ENCODE results near the gene KLF15. TPM values are rescaled to one million over a fixed set of nuclear protein-coding genes. Genes with fewer than 3 reads are reported as not detected.

Gene KLF15
- total RNA-seq, 1 experiment from 2014 or later: 3.3 TPM

DNA sequence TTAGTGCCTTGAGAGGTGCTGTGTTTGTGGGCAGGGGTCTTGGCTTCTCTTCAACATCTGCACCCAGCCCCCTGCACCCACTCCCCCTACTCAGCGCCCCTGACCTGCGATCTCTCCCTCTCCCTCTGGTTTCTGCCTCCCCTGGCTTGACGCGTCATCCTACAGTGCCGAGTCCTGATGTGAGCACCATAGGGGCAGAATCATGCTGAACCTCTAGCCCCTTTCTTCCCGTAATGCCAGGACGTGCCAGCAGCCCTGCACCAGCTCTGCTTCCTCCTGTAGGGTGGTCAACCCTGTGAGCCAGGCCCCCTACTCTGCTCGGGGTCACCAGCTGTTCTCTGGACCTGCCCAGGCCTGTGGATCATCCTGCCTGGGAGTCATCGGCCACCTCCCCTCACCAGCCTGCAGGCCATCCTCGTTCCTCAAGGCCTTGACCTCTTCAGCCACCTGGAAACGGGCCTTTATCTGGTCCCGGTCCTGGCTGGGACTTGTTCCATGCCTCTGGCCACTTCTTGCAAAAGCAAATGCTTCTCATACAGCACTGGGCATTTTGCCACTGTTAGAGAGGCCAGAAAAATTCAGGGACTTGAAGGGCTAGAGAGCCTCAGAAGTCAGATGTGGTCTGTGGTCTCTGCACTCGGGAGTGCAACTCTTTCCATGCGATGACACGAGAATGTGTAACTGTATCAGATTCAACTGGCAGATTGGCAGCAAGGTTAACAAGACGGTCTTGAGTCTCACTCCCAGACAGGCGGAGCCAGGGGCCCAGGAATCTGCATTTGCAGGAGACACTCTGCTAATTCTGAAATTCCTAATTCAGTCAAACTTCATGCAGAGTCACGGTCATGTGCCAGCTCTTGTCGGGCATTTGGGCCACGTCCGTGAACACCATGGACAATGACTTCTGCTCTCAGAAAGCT, 16.7 kb upstream of the KLF15 start:
- Histone ChIP-seq H3K4me1 (ENCODE audit: control insufficient read depth in 1 of 2, insufficient read depth in 2 of 2, low read length in 2 of 2) (no peaks in the 10 kb centered on the region), H3K36me3 (ENCODE audit: control insufficient read depth in 1 of 2, insufficient read depth in 2 of 2, low read length in 2 of 2) (no peaks in the 10 kb centered on the region), H2AFZ (ENCODE audit: low read depth, low read length, poor library complexity, severe bottlenecking) (no peak overlapping the region), H3K27ac (ENCODE audit: low read depth, low read length) (no peak overlapping the region), H3K4me2 (ENCODE audit: low read length) (no peak overlapping the region), H3K4me3 (replicated peaks in 1 of 2; ENCODE audit: low read depth in 1 of 2, low read length in 2 of 2) (no peak overlapping the region), H3K9me2 (ENCODE audit: insufficient read depth) (no peaks in the 10 kb centered on the region), H3K27me3 (ENCODE audit: insufficient read depth, low read length) (no peaks in the 10 kb centered on the region), H3K9ac (ENCODE audit: low read length) (no peak overlapping the region), H3K9me3 (ENCODE audit: control insufficient read depth in 1 of 2, insufficient read depth in 1 of 2, low read depth in 1 of 2, low read length in 2 of 2) (no peaks in the 10 kb centered on the region), H4K20me1 (ENCODE audit: insufficient read depth) (no peaks in the 10 kb centered on the region), H3K79me2 (ENCODE audit: insufficient read depth, low read length) (no peaks in the 10 kb centered on the region)
- intact Hi-C loops (cut with micrococcal nuclease): no loop called here
- no peak for ATAC-seq
- POLR2A ChIA-PET: no interaction called here
- CTCF ChIA-PET: interaction anchor here (0.6 kb wide), 1 partner anchor 100 kb away, joined by 3 read pairs; no protein-coding TSS in a partner anchor
- TF ChIP-seq, protein P1, sequence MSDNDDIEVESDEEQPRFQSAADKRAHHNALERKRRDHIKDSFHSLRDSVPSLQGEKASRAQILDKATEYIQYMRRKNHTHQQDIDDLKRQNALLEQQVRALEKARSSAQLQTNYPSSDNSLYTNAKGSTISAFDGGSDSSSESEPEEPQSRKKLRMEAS (IDR thresholded peaks at IDR 0.05): no peak
- TF ChIP-seq SP1 (IDR thresholded peaks at IDR 0.05; ENCODE audit: low read depth): no peak
- no peak for TF ChIP-seq ZFX (IDR thresholded peaks at IDR 0.05)
- DNase-seq (ENCODE audit: low read depth, low spot score): no peak
- RAD21 ChIA-PET (ENCODE audit: low non-redundant PET in 1 of 2, low total read pairs in 2 of 2, uncharacterized antibody in 2 of 2, unreplicated experiment in 2 of 2): no interaction called here
- BruUV-seq (replicated peaks): no TSS peak

DNA sequence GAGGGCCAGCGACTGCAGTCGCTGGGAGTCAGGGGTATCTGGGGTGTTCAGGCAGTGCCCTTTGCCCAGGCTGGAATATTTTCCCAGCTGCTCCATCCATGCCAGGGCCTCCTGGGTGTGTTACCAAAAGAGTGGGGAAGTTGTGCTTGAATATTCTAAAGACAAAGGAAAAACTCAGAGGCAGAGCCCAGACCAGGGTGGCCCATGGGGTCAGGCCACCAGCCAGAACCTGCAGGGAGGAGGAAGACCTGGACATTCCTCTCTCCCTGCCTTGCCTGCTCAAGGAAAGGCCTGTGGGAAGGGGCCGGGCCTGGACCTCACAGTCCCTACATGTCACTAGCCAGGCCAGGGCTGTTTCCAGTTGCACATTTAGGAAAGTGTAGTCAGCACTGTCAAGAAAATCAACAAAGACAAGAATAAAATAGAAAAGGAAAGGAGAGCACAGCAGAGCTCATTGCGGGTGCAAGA, 16.0 kb upstream of the KLF15 start:
- Histone ChIP-seq H3K9me3 (ENCODE audit: control insufficient read depth in 1 of 2, insufficient read depth in 1 of 2, low read depth in 1 of 2, low read length in 2 of 2) (no peaks in the 10 kb centered on the region), H4K20me1 (ENCODE audit: insufficient read depth) (no peaks in the 10 kb centered on the region), H3K4me2 (ENCODE audit: low read length) (no peak overlapping the region), H3K4me1 (ENCODE audit: control insufficient read depth in 1 of 2, insufficient read depth in 2 of 2, low read length in 2 of 2) (no peaks in the 10 kb centered on the region), H3K27me3 (ENCODE audit: insufficient read depth, low read length) (no peaks in the 10 kb centered on the region), H3K9ac (ENCODE audit: low read length) (no peak overlapping the region), H3K36me3 (ENCODE audit: control insufficient read depth in 1 of 2, insufficient read depth in 2 of 2, low read length in 2 of 2) (no peaks in the 10 kb centered on the region), H3K27ac (ENCODE audit: low read depth, low read length) (no peak overlapping the region), H3K4me3 (replicated peaks in 1 of 2; ENCODE audit: low read depth in 1 of 2, low read length in 2 of 2) (no peak overlapping the region), H3K9me2 (ENCODE audit: insufficient read depth) (no peaks in the 10 kb centered on the region), H3K79me2 (ENCODE audit: insufficient read depth, low read length) (no peaks in the 10 kb centered on the region), H2AFZ (ENCODE audit: low read depth, low read length, poor library complexity, severe bottlenecking) (no peak overlapping the region)
- DNase-seq (ENCODE audit: low read depth, low spot score) (no peak), ATAC-seq (no peak)
- intact Hi-C loops (cut with micrococcal nuclease): no loop called here
- TF ChIP-seq POLR2A (IDR thresholded peaks at IDR 0.05; ENCODE audit: borderline replicate concordance, extremely low read depth, insufficient read depth, insufficient read length) (no peak), ZFX (IDR thresholded peaks at IDR 0.05) (no peak), CEBPB (IDR thresholded peaks at IDR 0.05; ENCODE audit: low read depth) (no peak), SP1 (IDR thresholded peaks at IDR 0.05; ENCODE audit: low read depth) (no peak), JUND (IDR thresholded peaks at IDR 0.05) (no peak)
- TF ChIP-seq, protein P1 (IDR thresholded peaks at IDR 0.05): no peak
- TF ChIP-seq, protein P2, sequence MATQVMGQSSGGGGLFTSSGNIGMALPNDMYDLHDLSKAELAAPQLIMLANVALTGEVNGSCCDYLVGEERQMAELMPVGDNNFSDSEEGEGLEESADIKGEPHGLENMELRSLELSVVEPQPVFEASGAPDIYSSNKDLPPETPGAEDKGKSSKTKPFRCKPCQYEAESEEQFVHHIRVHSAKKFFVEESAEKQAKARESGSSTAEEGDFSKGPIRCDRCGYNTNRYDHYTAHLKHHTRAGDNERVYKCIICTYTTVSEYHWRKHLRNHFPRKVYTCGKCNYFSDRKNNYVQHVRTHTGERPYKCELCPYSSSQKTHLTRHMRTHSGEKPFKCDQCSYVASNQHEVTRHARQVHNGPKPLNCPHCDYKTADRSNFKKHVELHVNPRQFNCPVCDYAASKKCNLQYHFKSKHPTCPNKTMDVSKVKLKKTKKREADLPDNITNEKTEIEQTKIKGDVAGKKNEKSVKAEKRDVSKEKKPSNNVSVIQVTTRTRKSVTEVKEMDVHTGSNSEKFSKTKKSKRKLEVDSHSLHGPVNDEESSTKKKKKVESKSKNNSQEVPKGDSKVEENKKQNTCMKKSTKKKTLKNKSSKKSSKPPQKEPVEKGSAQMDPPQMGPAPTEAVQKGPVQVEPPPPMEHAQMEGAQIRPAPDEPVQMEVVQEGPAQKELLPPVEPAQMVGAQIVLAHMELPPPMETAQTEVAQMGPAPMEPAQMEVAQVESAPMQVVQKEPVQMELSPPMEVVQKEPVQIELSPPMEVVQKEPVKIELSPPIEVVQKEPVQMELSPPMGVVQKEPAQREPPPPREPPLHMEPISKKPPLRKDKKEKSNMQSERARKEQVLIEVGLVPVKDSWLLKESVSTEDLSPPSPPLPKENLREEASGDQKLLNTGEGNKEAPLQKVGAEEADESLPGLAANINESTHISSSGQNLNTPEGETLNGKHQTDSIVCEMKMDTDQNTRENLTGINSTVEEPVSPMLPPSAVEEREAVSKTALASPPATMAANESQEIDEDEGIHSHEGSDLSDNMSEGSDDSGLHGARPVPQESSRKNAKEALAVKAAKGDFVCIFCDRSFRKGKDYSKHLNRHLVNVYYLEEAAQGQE (IDR thresholded peaks at IDR 0.05; ENCODE audit: low read depth): no peak
- ChIA-PET RAD21 (ENCODE audit: low non-redundant PET in 1 of 2, low total read pairs in 2 of 2, uncharacterized antibody in 2 of 2, unreplicated experiment in 2 of 2) (no interaction called here), POLR2A (no interaction called here), CTCF (interaction anchor here (0.6 kb wide), 1 partner anchor 101 kb away, joined by 3 read pairs; no protein-coding TSS in a partner anchor)
- BruUV-seq (replicated peaks): no TSS peak

All from HCT116 (cell line).